Ishikawa (cell line): ENCODE results near the gene AMN.

ENCODE experiments used
- CEBPB ChIP-seq: IDR thresholded peaks from 2 replicates; pipeline ENCODE4 v1.6.1; 2012
- CREB1 ChIP-seq: IDR thresholded peaks from 2 replicates; pipeline ENCODE4 v1.6.1; 2012; ENCODE audit warnings: low read depth
- EP300 ChIP-seq: IDR thresholded peaks from 2 replicates; pipeline ENCODE4 v1.6.1; 2012; ENCODE audit warnings: borderline replicate concordance
- RAD21 ChIP-seq: IDR thresholded peaks from 2 replicates; pipeline ENCODE4 v1.6.1; 2012; ENCODE audit warnings: low read depth
- TAF1 ChIP-seq: IDR thresholded peaks from 2 replicates; pipeline ENCODE4 v1.6.1; 2012; ENCODE audit warnings: low read depth, mild to moderate bottlenecking
- TEAD4 ChIP-seq: IDR thresholded peaks from 2 replicates; pipeline ENCODE4 v1.6.1; 2012
- USF1 ChIP-seq: IDR thresholded peaks from 2 replicates; pipeline ENCODE4 v1.6.1; 2012
- YY1 ChIP-seq: IDR thresholded peaks from 2 replicates; pipeline ENCODE4 v1.6.1; 2012; ENCODE audit warnings: low read depth
- ZBTB7A ChIP-seq: IDR thresholded peaks from 2 replicates; pipeline ENCODE4 v1.6.1; 2012; ENCODE audit warnings: low read depth
- TF ChIP-seq, protein P1 (sequence below): IDR thresholded peaks from 2 replicates; pipeline ENCODE4 v1.6.1; 2012
- TF ChIP-seq, protein P2 (sequence below): IDR thresholded peaks from 2 replicates; pipeline ENCODE4 v1.6.1; 2012; ENCODE audit warnings: low read depth, mild to moderate bottlenecking

DNA sequence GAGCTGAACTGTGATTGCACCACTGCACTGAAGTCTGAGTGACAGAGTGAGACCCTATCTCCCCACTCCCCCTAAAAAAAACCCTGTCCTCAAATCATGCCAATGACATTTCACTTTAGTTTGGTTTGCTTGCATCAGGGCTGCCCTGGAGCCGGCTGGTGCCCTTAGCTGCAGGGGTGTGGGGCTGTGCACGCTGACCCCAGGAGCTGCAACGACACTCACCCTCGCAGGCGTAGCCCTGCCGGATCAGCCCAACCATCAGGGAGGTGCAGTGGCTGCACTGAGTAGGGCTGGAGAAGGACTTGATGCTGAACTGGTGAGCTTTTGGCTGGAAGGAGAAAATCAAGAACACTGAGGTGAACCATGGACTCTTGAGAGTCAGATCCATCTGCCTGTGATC is 29.8 kb downstream of the AMN start:
- no peak for TF ChIP-seq TAF1
- TF ChIP-seq, protein P1, sequence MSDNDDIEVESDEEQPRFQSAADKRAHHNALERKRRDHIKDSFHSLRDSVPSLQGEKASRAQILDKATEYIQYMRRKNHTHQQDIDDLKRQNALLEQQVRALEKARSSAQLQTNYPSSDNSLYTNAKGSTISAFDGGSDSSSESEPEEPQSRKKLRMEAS: no peak
- no peak for TF ChIP-seq TEAD4
- no peak for TF ChIP-seq EP300
- no peak for TF ChIP-seq RAD21
- TF ChIP-seq YY1: no peak
- TF ChIP-seq, protein P2, sequence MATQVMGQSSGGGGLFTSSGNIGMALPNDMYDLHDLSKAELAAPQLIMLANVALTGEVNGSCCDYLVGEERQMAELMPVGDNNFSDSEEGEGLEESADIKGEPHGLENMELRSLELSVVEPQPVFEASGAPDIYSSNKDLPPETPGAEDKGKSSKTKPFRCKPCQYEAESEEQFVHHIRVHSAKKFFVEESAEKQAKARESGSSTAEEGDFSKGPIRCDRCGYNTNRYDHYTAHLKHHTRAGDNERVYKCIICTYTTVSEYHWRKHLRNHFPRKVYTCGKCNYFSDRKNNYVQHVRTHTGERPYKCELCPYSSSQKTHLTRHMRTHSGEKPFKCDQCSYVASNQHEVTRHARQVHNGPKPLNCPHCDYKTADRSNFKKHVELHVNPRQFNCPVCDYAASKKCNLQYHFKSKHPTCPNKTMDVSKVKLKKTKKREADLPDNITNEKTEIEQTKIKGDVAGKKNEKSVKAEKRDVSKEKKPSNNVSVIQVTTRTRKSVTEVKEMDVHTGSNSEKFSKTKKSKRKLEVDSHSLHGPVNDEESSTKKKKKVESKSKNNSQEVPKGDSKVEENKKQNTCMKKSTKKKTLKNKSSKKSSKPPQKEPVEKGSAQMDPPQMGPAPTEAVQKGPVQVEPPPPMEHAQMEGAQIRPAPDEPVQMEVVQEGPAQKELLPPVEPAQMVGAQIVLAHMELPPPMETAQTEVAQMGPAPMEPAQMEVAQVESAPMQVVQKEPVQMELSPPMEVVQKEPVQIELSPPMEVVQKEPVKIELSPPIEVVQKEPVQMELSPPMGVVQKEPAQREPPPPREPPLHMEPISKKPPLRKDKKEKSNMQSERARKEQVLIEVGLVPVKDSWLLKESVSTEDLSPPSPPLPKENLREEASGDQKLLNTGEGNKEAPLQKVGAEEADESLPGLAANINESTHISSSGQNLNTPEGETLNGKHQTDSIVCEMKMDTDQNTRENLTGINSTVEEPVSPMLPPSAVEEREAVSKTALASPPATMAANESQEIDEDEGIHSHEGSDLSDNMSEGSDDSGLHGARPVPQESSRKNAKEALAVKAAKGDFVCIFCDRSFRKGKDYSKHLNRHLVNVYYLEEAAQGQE: no peak
- no peak for TF ChIP-seq ZBTB7A
- no peak for TF ChIP-seq CREB1
- no peak for TF ChIP-seq CEBPB
- TF ChIP-seq USF1: no peak
